HG02571 (cell line): ENCODE measurements around the gene RGS12.

Source experiments
- ATAC-seq: cut with Tn5 transposase; IDR thresholded peaks from one replicate; pipeline ENCODE4 v1.9.1; 2021; ENCODE audit warnings: mild to moderate bottlenecking, moderate library complexity; ENCODE audit not compliant: unreplicated experiment

RGS12 gene, protein sequence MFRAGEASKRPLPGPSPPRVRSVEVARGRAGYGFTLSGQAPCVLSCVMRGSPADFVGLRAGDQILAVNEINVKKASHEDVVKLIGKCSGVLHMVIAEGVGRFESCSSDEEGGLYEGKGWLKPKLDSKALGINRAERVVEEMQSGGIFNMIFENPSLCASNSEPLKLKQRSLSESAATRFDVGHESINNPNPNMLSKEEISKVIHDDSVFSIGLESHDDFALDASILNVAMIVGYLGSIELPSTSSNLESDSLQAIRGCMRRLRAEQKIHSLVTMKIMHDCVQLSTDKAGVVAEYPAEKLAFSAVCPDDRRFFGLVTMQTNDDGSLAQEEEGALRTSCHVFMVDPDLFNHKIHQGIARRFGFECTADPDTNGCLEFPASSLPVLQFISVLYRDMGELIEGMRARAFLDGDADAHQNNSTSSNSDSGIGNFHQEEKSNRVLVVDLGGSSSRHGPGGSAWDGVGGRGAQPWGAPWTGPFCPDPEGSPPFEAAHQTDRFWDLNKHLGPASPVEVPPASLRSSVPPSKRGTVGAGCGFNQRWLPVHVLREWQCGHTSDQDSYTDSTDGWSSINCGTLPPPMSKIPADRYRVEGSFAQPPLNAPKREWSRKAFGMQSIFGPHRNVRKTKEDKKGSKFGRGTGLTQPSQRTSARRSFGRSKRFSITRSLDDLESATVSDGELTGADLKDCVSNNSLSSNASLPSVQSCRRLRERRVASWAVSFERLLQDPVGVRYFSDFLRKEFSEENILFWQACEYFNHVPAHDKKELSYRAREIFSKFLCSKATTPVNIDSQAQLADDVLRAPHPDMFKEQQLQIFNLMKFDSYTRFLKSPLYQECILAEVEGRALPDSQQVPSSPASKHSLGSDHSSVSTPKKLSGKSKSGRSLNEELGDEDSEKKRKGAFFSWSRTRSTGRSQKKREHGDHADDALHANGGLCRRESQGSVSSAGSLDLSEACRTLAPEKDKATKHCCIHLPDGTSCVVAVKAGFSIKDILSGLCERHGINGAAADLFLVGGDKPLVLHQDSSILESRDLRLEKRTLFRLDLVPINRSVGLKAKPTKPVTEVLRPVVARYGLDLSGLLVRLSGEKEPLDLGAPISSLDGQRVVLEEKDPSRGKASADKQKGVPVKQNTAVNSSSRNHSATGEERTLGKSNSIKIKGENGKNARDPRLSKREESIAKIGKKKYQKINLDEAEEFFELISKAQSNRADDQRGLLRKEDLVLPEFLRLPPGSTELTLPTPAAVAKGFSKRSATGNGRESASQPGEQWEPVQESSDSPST (N-terminal part only)

DNA sequence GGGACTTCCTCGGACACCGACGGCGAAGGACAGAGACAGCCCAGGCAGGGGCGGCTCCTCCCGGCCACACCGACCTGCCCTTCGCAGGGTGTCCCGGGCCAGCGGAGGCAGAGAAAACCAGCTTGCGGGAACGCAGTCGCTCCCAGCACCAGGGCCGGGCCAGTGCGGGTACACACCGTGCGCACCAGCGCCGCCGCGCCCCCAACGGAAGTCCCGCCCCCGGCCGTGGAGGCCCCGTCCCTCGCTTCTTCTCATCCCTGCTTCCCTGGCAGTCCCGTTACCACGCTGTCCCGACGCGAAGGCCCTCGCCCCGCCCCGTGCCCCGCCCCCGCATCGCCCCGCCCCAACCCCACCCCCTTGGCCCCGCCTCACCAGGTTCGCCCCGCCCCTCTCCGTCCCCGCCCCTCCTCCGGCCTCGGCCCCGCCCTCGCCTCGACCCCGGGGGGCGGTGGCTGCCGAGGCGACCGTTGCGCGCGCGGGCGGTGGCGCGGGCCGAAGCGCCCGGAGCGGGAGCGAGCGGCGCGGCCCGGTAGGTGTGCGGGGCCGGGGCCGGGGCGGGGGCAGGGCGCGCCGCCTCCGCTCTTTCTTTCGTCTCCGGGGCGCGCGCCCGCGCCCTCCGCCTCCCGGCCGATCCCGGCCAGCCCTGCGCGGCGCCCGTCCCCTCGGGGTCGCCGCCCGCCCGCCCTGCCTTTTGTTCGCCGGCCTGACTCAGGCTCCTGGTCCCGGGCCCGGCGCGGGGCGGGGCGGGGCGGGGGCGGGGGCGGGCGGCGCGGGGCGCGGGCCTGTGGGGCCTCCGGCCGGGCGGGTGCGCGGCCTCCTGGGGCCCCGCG, at the start of gene RGS12:
Gene RGS12, plus strand, starts transcription at position 451 of the 830 bp plus-strand sequence. CDS start 23,150 bp downstream, outside the sequence.
- ATAC-seq = peak; percentile 59

DNA sequence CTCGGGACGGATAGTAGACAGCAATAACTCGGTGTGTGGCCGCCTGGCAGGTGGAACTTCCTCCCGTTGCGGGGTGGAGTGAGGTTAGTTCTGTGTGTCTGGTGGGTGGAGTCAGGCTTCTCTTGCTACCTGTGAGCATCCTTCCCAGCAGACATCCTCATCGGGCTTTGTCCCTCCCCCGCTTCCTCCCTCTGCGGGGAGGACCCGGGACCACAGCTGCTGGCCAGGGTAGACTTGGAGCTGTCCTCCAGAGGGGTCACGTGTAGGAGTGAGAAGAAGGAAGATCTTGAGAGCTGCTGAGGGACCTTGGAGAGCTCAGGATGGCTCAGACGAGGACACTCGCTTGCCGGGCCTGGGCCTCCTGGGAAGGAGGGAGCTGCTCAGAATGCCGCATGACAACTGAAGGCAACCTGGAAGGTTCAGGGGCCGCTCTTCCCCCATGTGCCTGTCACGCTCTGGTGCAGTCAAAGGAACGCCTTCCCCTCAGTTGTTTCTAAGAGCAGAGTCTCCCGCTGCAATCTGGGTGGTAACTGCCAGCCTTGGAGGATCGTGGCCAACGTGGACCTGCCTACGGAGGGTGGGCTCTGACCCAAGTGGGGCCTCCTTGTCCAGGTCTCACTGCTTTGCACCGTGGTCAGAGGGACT, 49.6 kb upstream of the RGS12 start:
- no peak for ATAC-seq

DNA sequence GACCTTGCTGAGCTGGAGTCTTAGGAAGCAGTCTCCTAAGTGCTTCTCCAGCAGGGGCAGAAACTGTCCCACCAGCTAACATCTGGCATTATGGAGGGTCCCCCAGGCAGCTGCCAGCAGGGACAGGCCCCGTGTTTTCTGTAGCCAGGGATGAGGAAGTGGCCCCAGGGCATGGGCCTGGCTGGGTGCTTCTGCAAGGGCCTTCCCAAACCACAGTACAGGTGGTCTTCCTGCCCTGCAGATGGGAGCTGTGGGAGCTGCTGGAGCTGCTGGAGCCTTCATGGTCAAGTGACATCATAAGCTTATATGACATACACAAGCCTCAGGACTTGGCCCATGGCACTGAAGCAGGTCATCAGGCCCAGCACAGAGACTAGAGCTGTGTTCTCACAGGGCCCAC, 48.8 kb upstream of the RGS12 start:
- no peak for ATAC-seq

DNA sequence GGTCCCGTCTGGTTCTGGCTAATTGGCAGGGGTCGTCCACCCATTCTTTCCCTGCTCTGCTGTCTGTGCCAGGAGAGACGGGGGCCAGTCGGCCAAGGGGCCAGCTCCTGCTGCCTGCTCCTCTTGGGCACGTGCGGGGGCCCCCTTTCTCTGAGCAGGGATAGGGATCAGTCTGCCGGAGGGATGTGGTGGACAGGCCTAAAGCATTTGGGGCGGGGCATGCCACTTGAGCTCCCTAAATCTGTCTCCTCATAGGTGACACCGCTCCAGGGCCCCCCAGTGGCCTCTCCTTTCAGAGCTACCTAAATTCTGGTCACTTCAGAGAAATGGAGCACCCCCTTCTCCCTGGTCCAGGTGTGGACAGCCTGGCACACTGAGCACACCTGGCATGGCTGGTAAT, 48.1 kb upstream of the RGS12 start:
- ATAC-seq = no peak

DNA sequence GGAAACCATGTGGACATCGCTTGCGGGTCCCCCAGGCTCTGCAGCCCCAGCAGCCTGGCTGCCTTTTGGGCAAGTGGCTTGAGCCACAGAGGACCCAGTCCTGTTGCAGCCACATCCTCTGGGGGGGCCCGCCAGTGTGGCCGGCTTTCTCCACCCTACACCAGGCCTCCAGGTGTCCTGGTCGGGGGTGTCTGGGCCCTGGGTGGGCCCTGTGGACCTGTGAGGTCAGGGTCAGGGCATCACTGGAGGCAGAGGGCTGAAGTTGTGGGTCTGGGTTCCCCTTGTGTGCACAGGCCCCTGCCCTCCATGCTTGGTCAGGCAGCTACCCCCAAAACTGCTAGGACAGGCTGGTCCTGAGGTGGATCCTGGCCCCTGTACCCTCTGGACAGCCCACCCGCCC, 47.1 kb upstream of the RGS12 start:
- no peak for ATAC-seq

DNA sequence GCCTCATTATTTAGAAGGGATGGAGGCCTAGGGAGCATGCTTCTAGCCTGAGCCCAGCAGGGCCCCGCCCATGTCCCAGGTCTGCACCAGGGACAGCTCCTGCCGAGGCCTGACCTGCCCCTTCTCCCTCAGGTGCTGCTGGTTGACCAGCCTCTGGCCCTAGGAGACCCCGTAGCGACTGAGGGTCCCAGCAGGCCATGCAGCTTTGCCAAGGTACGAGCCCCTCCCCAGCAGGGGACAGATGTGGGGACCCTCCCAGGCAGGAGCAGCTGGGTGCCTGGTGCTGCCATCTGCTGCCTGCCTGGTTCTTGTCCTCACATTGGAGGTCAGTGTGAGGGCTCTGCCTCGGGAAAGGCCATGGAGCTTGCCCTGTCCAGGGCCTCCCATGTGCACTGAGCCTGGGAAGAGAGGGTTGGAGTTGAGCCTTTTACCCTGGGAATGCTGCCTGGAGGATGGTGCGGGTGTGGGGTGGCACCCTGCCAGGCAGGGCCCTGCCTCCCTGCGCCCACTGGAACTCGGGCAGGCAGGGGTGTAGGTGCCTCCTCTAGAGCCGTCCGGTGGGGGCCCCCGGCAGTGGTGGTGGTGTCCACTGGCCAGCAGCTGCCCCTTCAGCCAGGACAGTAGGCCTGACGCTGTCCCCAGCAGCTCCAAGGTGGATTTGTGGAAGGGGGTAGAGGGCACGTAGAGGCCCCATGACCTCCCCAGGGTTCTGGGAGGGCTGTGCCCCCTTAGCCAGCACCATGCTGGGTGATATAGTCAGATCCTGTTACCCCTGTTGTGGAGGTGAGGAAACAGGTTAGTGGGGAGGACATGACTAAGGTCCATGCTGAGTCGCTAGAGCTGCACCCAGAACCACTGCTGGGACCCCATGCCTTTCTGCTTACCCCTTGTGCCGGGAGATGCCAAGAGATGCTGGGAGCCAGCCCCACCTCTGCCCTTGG, 46.1 kb upstream of the RGS12 start:
- ATAC-seq = no peak

DNA sequence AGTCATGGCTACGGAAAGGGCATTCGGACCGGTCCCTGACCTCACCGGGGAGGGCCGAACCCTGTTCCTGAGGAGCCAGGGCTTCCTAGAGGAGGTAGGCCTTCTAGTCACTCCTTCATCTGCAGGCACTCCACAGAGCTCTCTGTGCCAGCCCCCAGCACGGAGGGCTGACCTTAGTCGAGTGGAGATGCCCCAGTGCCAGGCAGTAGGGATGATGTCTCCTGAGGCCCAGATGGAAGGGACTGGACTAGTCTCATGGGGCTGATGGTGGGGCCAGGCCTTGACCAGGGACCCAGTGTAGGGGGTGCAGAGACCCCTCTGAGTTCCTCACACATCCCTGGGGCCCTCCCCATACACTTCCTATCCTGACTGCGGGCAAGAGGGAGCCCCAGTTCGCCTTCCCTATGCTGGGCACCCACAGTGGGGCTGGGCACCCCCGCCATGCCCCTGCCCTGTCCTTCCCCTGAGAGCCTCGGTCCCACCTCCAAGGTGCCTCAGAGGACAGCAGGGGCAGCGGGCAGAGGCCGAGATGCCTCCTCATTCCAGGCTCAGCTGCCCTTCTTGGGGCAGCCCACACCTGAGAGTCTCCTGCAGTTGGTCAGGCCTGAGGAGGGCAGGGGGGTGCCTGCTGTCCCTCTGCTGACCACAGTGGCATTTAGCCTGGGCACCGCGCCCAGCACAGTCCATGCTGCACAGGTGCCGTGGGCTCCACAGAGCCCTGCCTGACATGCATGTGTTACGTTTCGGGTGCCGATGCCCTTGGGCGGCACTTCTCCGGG, 45.2 kb upstream of the RGS12 start:
- no peak for ATAC-seq

DNA sequence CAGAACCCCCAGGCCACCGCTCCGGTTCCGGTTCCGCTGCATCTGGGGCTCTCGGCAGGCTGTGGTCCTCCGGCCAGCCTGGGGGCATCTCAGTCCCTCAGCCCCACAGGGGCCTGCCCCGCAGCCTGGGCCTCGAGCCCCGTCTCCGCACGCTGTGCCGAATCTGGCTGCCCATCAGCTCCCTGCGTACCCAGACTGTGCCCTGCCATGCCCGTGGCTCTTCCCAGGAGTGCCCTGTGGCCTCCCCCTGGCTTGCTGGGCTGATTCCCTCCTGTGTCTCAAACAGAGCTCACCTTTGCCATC, 44.7 kb upstream of the RGS12 start:
- ATAC-seq = no peak

DNA sequence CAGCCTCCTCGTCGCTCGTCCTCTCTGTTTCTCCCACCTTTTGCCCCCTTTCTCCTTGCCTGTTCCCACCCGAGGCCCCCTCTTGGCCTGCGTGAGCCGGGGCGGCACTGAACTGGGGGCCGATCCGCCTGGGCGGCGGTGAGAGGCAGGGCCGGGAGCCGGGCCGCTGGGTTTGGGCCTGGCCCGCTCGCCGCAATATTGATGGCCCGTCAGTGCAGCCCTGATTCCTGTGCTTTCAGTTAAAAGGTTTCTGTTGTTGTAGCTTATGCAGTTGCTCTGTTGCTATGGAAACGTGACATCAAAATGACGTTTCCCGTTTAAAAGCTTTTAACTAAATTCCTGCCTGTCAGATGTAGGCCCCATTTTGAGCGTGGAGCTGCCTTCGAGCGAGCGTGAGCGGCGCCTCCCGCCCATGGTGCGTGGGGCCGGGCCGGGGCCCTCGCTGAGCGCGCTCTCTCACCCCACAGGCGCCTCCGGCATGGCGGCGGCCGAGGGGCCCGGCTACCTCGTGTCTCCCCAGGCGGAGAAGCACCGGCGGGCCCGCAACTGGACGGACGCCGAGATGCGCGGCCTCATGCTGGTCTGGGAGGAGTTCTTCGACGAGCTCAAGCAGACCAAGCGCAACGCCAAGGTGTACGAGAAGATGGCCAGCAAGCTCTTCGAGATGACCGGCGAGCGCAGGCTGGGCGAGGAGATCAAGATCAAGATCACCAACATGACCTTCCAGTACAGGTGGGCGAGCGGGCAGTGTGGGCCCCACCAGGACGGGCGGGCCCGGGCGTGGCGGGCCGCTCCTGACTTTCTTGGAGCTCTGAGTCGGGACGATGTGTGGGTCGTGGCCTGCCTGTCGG, 43.8 kb upstream of the RGS12 start, which contains the start of gene MSANTD1:
Gene MSANTD1, plus strand, starts transcription at position 349 of the 851 bp plus-strand sequence. Its CDS starts 64 bp downstream, at position 413.
- no peak for ATAC-seq

DNA sequence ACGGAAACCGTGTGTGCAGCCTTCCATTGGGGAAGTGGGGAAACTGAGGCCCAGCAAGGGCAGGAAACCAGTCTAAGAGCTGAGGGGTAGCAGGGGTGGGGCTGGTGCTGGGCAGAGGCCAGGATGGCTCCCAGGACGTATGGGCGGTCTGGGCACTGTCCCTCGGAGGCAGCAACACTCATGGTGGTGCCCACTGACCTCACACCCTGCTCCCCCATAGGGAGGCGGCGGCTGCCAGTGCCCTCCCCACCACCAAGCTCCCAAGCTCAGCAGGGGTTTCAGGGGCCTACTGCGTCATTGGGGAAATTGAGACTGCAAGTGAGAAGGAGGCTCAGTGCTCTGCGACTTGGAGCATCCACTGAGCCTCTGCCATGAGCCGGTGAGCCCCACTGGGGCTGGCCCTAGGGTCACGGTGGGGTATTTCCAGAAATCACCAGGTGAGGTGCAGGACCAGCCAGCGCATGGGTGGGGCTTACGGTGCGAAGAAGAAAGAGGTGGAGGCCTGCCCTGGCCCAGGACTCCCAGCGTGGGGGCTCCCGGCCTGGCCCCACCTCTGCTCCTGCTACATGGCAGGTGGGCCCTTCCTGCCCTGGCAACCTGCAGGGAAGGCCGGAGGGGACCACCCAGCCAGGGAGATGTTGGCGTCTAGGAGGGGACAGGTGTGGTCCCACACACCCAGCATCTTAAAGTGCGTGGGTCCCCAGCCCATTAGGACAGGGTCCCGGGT, 42.9 kb upstream of the RGS12 start:
- ATAC-seq = no peak

DNA sequence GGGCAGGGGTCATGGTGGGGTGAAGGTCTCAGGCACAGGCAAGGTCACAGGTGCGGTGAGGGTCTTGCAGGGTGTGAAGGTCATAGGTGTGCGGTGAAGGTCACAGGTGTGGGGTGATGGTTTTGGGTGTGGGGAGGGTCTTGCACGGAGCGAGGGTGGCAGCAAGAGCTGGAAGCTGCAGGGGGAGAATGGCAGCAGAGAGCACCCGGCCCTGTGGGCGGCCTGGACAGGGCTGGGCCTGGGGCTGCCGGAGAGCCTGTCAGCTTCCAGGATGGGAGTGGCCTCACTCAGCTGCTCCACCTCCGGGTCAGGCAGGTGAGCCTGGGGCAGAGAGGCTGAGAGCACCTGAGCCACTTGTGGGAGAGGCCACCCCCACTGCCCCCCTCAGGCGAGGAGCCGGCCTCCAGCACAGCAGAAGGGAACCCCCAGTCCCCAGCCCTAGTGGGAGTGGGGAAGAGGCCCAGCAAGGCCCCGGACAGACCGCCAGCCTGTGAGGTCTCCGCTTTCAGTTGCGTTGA, 42.3 kb upstream of the RGS12 start:
- no peak for ATAC-seq

DNA sequence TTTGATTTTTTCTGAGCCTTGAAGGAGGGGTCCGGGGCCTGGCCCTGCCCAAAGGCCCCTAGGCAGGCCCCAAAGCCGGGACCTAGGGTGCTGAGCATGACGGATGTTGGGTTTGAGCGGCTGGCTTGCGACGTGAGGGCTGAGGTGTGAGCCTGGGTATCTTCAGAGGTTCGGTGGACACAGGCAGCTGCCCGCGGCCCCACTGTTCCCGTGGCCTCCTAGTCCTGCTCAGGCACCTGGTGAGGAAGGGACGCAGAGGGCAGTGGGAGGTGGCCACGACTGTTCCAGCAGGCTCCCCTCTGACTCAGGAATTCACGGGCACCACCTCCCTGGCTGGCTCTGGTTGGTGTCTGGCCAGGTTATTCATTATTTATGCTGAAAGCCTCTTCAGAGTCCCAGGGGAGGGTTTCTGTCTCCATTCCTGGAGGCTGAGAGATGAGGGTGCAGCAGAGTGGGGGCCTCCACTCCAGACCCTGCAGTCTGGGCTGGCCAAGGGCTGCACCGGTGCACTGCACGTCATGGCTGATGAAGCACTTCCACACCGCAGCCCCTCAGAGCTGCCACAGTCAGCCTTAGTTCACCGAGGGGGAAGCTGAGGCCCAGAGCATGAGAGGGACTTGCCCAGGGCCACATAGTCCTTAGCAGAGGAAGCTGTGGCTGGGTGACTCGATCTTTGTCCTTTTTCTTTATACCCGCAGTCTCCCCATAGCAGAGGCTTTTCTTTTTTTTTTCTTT, 41.7 kb upstream of the RGS12 start:
- ATAC-seq = no peak

DNA sequence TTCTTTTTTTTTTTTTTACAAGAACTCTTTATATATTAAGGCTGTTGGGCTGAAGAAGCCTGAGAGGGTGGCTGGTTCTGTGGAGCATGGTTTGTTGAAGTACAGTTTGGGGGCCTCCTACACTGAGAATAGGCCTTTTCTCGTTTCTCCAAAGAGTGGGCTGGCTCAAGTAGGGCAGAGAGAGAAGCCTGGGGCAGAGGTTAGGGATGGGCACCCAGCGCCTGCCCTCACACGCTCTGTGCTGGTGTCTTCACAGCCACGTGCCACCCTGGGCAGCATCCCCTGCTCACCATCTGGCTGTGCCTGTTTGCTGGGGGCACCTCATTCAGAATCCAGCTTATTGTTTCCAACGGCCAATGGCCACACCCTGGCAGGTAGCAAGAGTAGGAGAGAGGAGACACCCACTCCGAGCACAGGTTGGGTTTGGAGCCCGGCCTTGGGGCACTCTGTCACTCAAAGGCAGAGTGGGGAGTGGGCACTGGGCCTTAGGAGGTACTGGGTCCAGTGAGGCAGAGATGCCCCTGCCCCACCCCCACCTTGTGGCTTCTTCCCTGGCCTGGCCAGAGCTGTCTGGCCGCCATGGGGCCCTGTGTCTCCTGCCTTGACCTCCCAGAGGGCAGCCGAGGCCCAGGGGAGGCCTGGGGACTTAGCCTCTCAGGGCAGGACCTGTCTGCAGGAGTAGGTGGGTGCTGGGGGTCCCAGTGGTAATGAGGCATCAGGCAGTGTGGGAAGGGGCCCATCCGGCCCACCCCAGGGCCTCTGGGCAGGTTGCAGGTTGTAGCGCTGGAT, 40.9 kb upstream of the RGS12 start:
- ATAC-seq = no peak

DNA sequence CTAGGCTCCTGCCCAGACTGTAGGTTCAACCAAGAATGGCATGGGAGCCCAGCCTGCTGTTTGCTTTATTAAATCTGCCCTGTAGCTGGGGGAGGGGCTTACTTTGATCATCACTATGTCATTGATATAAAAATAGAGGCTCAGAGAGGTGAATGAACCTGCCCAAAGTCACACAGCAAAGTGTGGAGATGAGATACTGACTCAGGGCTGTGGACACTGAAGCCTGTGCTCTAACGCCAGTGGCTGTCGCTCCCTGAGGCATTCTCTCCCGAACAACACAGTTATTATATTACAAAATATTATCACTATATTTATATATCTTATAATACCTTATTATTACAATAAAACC, 40.4 kb upstream of the RGS12 start:
- ATAC-seq = no peak
